Ovary (tissue), 3 donors: Measurements from ENCODE around the gene ZFYVE9.

Source experiments
- CTCF ChIP-seq, 3 donors: fragments of 450-650 bp in 2 of 3; fragments of 200-600 bp in 1 of 3; IDR thresholded peaks; one replicate each; pipeline versions ENCODE4 v1.5.1 to v1.8.0; 2016 to 2022; ENCODE audit warnings: antibody characterized with exemption in 3 of 3, mild to moderate bottlenecking in 1 of 3
- EP300 ChIP-seq: sonication (generic); formaldehyde crosslinking; IDR thresholded peaks from one replicate; pipeline ENCODE4 v1.6.1; 2017; ENCODE audit warnings: antibody characterized with exemption
- POLR2A ChIP-seq: fragments of 450-650 bp; IDR thresholded peaks from one replicate; pipeline ENCODE4 v1.6.1; 2017; ENCODE audit warnings: antibody characterized with exemption, mild to moderate bottlenecking, moderate library complexity
- donor health status: DM: no; HTN: no; CAD: no.

- TF ChIP-seq CTCF (IDR thresholded peaks at IDR 0.05) (no peak), EP300 (no peak), POLR2A (no peak)
Measured at GRCh38 chr1:52162947-52163346, 21.1 kb downstream of the ZFYVE9 start.
